Esophagus muscularis mucosa (tissue), 4 donors: ENCODE results near the gene LRRC4B. TPM values are rescaled to one million over a fixed set of nuclear protein-coding genes. Genes with fewer than 3 reads are reported as not detected.

Experiments
- DNase-seq: peaks from one replicate; pipeline ENCODE4 v3.0.0-alpha.2; 2017; ENCODE audit errors: extremely low spot score
- H3K27ac ChIP-seq, 4 donors: fragments of 200-600 bp; sonication (generic); replicated peaks in 1 of 4; 1 replicate in 3 of 4; 2 replicates in 1 of 4; pipeline ENCODE4 v1.5.1; 2016 to 2019; ENCODE audit warnings: mild to moderate bottlenecking in 1 of 4
- H3K27me3 ChIP-seq, 4 donors: fragments of 200-600 bp; sonication (generic); one replicate each; pipeline versions ENCODE4 v1.5.1 to v1.6.0; 2016 to 2019
- H3K36me3 ChIP-seq, 4 donors: fragments of 200-600 bp; sonication (generic); one replicate each; pipeline ENCODE4 v1.5.1; 2016 to 2019
- H3K4me1 ChIP-seq, 4 donors: fragments of 200-600 bp; sonication (generic); one replicate each; pipeline ENCODE4 v1.5.1; 2016 to 2019
- H3K4me3 ChIP-seq, 4 donors: fragments of 200-600 bp; sonication (generic); 1 replicate in 2 of 4; 2 replicates in 2 of 4; pipeline ENCODE4 v1.5.1; 2016 to 2019; ENCODE audit warnings: mild to moderate bottlenecking in 4 of 4, moderate library complexity in 1 of 4
- H3K9me3 ChIP-seq, 4 donors: fragments of 200-600 bp; sonication (generic); 1 replicate in 3 of 4; 2 replicates in 1 of 4; pipeline ENCODE4 v1.5.1; 2016 to 2019
- EP300 ChIP-seq: sonication (generic); formaldehyde crosslinking; IDR thresholded peaks from one replicate; pipeline ENCODE4 v1.6.1; 2017; ENCODE audit warnings: antibody characterized with exemption
- POLR2A ChIP-seq: fragments of 450-650 bp; IDR thresholded peaks from one replicate; pipeline ENCODE4 v1.6.1; 2017; ENCODE audit warnings: antibody characterized with exemption, moderate library complexity, mild to moderate bottlenecking, low read depth
- POLR2AphosphoS5 ChIP-seq, 2 donors: sonication (generic); formaldehyde crosslinking; IDR thresholded peaks; one replicate each; pipeline ENCODE4 v1.6.1; 2017; ENCODE audit warnings: antibody characterized with exemption in 2 of 2
- WGBS: methylation state at CpG from one replicate; pipeline ENCODE4 v1.1.5; 2018; 5-methylcytosine and 5-hydroxymethylcytosine counted together
- intact Hi-C: fragments of 100-400 bp; cut with DNase I; formaldehyde crosslinking; loops from one replicate; pipeline ENCODE4 v1.15.1; 2023
- total RNA-seq, 4 donors: library from RNA; depleted of rRNA; stranded (reverse); fragments of >200 nt; gene quantifications; one replicate each; pipeline versions ENCODE4 v1.1.0 to v1.2.1, GENCODE V29; 2016
- TF ChIP-seq, protein P1 (sequence below), 3 experiments: fragments of 200-600 bp in 2 of 3; fragments of 450-650 bp in 1 of 3; sonication (generic) in 2 of 3; IDR thresholded peaks; one replicate each; pipeline ENCODE4 v1.5.1; 2017 to 2019; ENCODE audit warnings: antibody characterized with exemption in 3 of 3, mild to moderate bottlenecking in 2 of 3, moderate library complexity in 1 of 3

The LRRC4B gene
- total RNA-seq, 4 donors from 2014 or later: 3.7 to 12.5 (median 6.7) TPM

DNA sequence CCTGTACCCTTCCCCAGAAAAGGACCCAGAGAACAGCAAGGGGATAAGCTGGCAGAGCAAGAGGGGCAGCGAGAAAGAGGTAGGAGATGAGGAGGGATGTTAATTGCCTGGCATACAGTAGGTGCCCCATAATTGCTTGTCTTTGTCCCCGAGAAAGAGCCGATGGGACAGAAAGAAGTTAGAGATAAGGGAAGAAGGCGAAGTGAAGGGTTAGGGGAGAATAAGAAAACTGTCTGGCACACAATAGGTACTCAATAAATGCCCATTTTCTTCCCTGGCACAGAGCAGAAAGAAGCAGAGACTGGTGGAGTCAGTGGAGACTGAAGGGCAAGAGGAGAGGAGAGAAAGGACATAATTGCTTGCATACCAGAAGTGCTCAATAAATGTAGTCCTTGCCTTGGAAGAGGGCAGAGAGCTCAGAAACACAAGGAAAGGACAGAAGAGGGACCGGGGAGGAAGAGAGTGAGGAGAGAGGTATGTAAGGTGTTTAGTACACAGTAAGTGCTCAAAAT, 73.2 kb downstream of the LRRC4B start:
- TF ChIP-seq EP300: no peak
- TF ChIP-seq, protein P1, sequence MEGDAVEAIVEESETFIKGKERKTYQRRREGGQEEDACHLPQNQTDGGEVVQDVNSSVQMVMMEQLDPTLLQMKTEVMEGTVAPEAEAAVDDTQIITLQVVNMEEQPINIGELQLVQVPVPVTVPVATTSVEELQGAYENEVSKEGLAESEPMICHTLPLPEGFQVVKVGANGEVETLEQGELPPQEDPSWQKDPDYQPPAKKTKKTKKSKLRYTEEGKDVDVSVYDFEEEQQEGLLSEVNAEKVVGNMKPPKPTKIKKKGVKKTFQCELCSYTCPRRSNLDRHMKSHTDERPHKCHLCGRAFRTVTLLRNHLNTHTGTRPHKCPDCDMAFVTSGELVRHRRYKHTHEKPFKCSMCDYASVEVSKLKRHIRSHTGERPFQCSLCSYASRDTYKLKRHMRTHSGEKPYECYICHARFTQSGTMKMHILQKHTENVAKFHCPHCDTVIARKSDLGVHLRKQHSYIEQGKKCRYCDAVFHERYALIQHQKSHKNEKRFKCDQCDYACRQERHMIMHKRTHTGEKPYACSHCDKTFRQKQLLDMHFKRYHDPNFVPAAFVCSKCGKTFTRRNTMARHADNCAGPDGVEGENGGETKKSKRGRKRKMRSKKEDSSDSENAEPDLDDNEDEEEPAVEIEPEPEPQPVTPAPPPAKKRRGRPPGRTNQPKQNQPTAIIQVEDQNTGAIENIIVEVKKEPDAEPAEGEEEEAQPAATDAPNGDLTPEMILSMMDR (IDR thresholded peaks at IDR 0.05): no peak
- no peak for TF ChIP-seq POLR2A
- no peak for TF ChIP-seq POLR2AphosphoS5 (IDR thresholded peaks at IDR 0.05)
- intact Hi-C loops: no loop called here
- H3K36me3 ChIP-seq: peaks cover 0 to 7% (median 0%) of the 10 kb centered on the region in 4 donors
- H3K9me3 ChIP-seq: no peaks in the 10 kb centered on the region
- no peak overlapping the region for H3K4me3 ChIP-seq
- no peak for DNase-seq
- H3K4me1 ChIP-seq: peaks cover 0 to 6% (median under 1%) of the 10 kb centered on the region in 4 donors
- peaks cover 0 to 14% (median 1%) of the 10 kb centered on the region in 4 donors for H3K27me3 ChIP-seq
- WGBS: 90% methylated on average over 5 of the region's 5 CpGs
- H3K27ac ChIP-seq: no peak overlapping the region

DNA sequence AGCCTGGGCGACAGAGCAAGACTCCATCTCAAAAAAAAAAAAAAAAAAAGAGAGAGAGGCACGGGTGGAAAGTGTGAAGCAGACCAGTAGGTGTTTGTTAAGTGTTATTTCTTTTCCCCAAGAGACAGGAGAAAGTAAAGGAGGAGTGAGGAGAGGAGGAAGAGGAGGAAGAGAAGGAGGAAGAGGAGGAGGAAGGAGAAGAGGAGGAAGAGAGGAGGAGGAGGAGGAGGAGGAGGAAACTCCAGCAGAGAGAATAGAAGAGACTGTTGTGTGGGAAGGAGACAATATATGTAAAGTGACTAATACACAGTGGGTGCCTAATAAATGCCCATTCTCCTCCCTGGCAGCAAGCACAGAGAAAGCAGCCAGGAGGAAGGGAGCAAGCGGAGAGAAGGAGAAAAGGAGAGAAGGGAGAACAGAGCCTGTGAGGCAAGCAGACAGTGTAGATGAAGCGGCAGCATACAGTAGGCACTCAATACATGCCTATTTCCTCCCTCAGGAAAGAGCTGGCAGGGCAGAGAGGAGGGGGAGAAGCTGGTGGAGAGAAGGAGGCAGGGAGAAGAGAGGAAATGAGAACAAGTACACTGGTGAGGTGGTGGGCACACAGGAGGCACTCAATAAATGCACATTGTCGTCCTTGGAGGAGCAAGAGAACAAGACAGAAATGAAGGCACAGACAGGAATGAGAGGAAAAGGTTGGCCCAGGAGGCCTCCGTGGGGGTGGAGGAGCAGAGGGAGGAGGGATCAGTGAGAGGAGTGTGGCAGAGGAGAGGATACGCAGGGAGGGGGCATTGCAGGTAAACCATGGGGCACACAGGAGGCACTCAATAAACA, 73.8 kb downstream of the LRRC4B start:
- DNase-seq: no peak
- intact Hi-C loops: no loop called here
- Histone ChIP-seq H3K4me1 (peaks cover 0 to 5% (median 0%) of the 10 kb centered on the region in 4 donors), H3K4me3 (no peak overlapping the region), H3K27ac (no peak overlapping the region), H3K27me3 (peaks cover 0 to 21% (median 3%) of the 10 kb centered on the region in 4 donors), H3K36me3 (peaks cover 0 to 7% (median 0%) of the 10 kb centered on the region in 4 donors), H3K9me3 (no peaks in the 10 kb centered on the region)
- TF ChIP-seq POLR2A (no peak), POLR2AphosphoS5 (IDR thresholded peaks at IDR 0.05) (no peak), EP300 (no peak)
- 64% methylated on average over 7 of the region's 7 CpGs for WGBS

DNA sequence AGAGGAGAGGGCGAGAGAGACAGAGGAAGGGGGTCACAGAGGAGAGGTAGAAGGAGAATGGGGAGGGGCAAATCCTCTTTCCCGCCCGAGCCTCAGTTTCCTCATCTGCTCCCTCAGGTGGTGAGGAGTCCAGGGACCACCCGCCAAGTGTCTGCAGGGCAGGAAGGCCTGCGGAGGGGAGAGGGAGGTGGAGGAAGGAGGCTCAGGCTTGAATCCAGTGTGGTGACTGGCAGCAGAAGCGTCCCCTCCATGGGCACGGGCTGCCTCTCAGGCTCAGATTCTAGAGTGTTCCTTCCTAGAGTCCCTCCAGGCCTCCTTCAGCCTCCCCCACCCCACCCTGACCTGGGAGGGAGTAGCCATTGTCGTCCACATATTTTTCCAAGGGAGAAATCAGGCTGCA, 75.1 kb downstream of the LRRC4B start:
- Histone ChIP-seq H3K4me1 (peaks cover 0 to 5% (median 0%) of the 10 kb centered on the region in 4 donors), H3K27me3 (peaks cover 0 to 33% (median 7%) of the 10 kb centered on the region in 4 donors), H3K27ac (no peak overlapping the region), H3K36me3 (peaks cover 0 to 7% (median 0%) of the 10 kb centered on the region in 4 donors), H3K4me3 (no peak overlapping the region), H3K9me3 (no peaks in the 10 kb centered on the region)
- TF ChIP-seq EP300 (no peak), POLR2AphosphoS5 (IDR thresholded peaks at IDR 0.05) (no peak), POLR2A (no peak)
- TF ChIP-seq, protein P1 (IDR thresholded peaks at IDR 0.05): no peak
- no peak for DNase-seq
- 66% methylated on average over 8 of the region's 8 CpGs for WGBS
- intact Hi-C loops: no loop called here

GRCh38 chr19:50492303-50493052, 75.8 kb downstream of the LRRC4B start:
- Histone ChIP-seq H3K36me3 (peaks cover 0 to 7% (median 0%) of the 10 kb centered on the region in 4 donors), H3K27me3 (peaks cover 0 to 40% (median 9%) of the 10 kb centered on the region in 4 donors), H3K4me1 (peaks cover 0 to 5% (median 0%) of the 10 kb centered on the region in 4 donors), H3K4me3 (no peak overlapping the region), H3K9me3 (no peaks in the 10 kb centered on the region), H3K27ac (no peak overlapping the region)
- intact Hi-C loops: no loop called here
- no peak for DNase-seq
- TF ChIP-seq EP300 (no peak), POLR2A (no peak), POLR2AphosphoS5 (IDR thresholded peaks at IDR 0.05) (no peak)
- TF ChIP-seq, protein P1 (IDR thresholded peaks at IDR 0.05): no peak
- WGBS: 12% methylated on average over 7 of the region's 12 CpGs
